Spleen (tissue), 7 donors: ENCODE data around the gene SARNP.

Experiments used
- POLR2A ChIP-seq, 3 donors: fragments of 450-650 bp; IDR thresholded peaks; one replicate each; pipeline ENCODE4 v1.5.1; 2017; ENCODE audit warnings: antibody characterized with exemption in 3 of 3, mild to moderate bottlenecking in 1 of 3
- POLR2AphosphoS5 ChIP-seq, 3 donors: sonication (generic); formaldehyde crosslinking; IDR thresholded peaks; one replicate each; pipeline ENCODE4 v1.5.1; 2017; ENCODE audit warnings: antibody characterized with exemption in 3 of 3
- TF ChIP-seq, protein P1 (sequence below), 11 experiments: fragments of 200-600 bp in 7 of 11; fragments of 450-650 bp in 4 of 11; sonication (generic) in 4 of 11; IDR thresholded peaks in 8 of 11; conservative IDR thresholded peaks in 3 of 11; 1 replicate in 7 of 11; 2 replicates in 4 of 11; pipeline versions ENCODE4 v1.4.0 to v1.8.0; 2016 to 2021; ENCODE audit warnings: antibody characterized with exemption in 11 of 11, inconsistent platforms in 4 of 11, mild to moderate bottlenecking in 1 of 11
- donor health status: DM: no; HTN: no; CAD: no; lungs with moderate emphysema.
- donor health status: DM: no; HTN: no; CAD: no.
- donor health status: DM: no; HTN: no; CAD: no.

GRCh38 chr12:55741931-55742680, 75.4 kb downstream of the SARNP start:
- TF ChIP-seq, protein P1, sequence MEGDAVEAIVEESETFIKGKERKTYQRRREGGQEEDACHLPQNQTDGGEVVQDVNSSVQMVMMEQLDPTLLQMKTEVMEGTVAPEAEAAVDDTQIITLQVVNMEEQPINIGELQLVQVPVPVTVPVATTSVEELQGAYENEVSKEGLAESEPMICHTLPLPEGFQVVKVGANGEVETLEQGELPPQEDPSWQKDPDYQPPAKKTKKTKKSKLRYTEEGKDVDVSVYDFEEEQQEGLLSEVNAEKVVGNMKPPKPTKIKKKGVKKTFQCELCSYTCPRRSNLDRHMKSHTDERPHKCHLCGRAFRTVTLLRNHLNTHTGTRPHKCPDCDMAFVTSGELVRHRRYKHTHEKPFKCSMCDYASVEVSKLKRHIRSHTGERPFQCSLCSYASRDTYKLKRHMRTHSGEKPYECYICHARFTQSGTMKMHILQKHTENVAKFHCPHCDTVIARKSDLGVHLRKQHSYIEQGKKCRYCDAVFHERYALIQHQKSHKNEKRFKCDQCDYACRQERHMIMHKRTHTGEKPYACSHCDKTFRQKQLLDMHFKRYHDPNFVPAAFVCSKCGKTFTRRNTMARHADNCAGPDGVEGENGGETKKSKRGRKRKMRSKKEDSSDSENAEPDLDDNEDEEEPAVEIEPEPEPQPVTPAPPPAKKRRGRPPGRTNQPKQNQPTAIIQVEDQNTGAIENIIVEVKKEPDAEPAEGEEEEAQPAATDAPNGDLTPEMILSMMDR (IDR thresholded peaks at IDR 0.05 in 8 of 11, conservative IDR thresholded peaks at IDR 0.05 in 3 of 11): no peak
- TF ChIP-seq POLR2A (IDR thresholded peaks at IDR 0.05): no peak
- TF ChIP-seq POLR2AphosphoS5 (IDR thresholded peaks at IDR 0.05): no peak
